Superior temporal gyrus (tissue), 1 donor: Measurements from ENCODE around the gene DAZ4.
"Not testable (repeated sequence)": the region's sequence is repeated elsewhere in the genome, so short reads cannot be mapped to it uniquely, and the experiment has no call there.

ENCODE experiments used
- DNase-seq: peaks from one replicate; pipeline ENCODE4 v3.0.0-alpha.2; 2016; ENCODE audit errors: extremely low spot score

DAZ4 gene

GRCh38 chrY:24833619-24834018 lies at the start of gene DAZ4:
TSS of gene DAZ4 (plus strand) at chrY:24833919. CDS start at chrY:24834127, 208 bp downstream.
- not testable (repeated sequence) for DNase-seq

GRCh38 chrY:24813293-24813692 lies 20.4 kb upstream of the DAZ4 start, which contains the start of gene DAZ3:
TSS of gene DAZ3 (minus strand) at chrY:24813393. CDS start at chrY:24813185, 208 bp downstream.
- not testable (repeated sequence) for DNase-seq

GRCh38 chrY:24821836-24822235 lies 11.9 kb upstream of the DAZ4 start:
- not testable (repeated sequence) for DNase-seq

- DNase-seq, result not testable (repeated sequence)
Measured at GRCh38 chrY:24824184-24824879, 9.4 kb upstream of the DAZ4 start.

- not testable (repeated sequence) for DNase-seq
Measured at GRCh38 chrY:24825069-24825468, 8.7 kb upstream of the DAZ4 start.
